ENCODE data around the gene CSK. TPM values are rescaled to one million over a fixed set of nuclear protein-coding genes. Genes with fewer than 3 reads are reported as not detected.

The CSK gene
- total RNA-seq, 1 experiment from 2014 or later: 49.2 TPM

- Mint-ChIP-seq H3K27ac (peak overlapping the region in 2 of 3 experiments; percentile 76 to 86; a peak in 4 of 7 replicates), H3K36me3 (ENCODE audit: insufficient read depth in 1 of 3, low read depth in 3 of 3) (no peaks in the 10 kb centered on the region), H3K27me3 (ENCODE audit: low read depth) (peaks cover 13% of the 10 kb centered on the region), H3K4me1 (peaks cover 17 to 33% of the 10 kb centered on the region in 2 experiments), H3K9me3 (no peaks in the 10 kb centered on the region; a peak in 1 of 5 replicates), H3K4me3 (no peak overlapping the region)
- no peak overlapping the region for H3K23ac ChIP-seq (ENCODE audit: insufficient read length, low read depth, low read length)
- no peak overlapping the region for H3K9ac ChIP-seq (ENCODE audit: extremely low read depth, insufficient read length, low read length)
- H2AK5ac ChIP-seq (ENCODE audit: insufficient read length, low read length): no peak overlapping the region
- H3K4ac ChIP-seq (ENCODE audit: low read depth, low read length): no peak overlapping the region
- peak overlapping the region; percentile 68 for H3K14ac ChIP-seq (ENCODE audit: insufficient read depth, low read length)
- no peak overlapping the region for H2BK5ac ChIP-seq (ENCODE audit: insufficient read length, low read length)
- H3K4me2 ChIP-seq (ENCODE audit: insufficient read depth, insufficient read length, low read length): no peak overlapping the region
- H2BK20ac ChIP-seq (ENCODE audit: low read depth, low read length, poor library complexity, severe bottlenecking): no peak overlapping the region
- H3K56ac ChIP-seq (ENCODE audit: insufficient read length, low read depth, low read length): no peak overlapping the region
- no peak for DNase-seq
- H4K8ac ChIP-seq (replicated peaks; ENCODE audit: insufficient read length, low read depth, low read length): no peak overlapping the region
- H3K27me3 ChIP-seq (ENCODE audit: insufficient read depth, low read length): no peaks in the 10 kb centered on the region
- WGBS (ENCODE audit: extremely low coverage, insufficient read length, low lambda C conversion rate): no CpG with 5 or more reads among the region's 19 CpGs
- H3K9me3 ChIP-seq (ENCODE audit: control insufficient read depth, low read depth, low read length): no peaks in the 10 kb centered on the region
- H2BK12ac ChIP-seq (ENCODE audit: insufficient read length, low read depth, low read length): no peak overlapping the region
- H3K23me2 ChIP-seq (ENCODE audit: insufficient read length, low read depth, low read length, poor library complexity, severe bottlenecking): no peaks in the 10 kb centered on the region
- H3K27ac ChIP-seq (ENCODE audit: insufficient read length, low read depth, low read length): no peak overlapping the region
- H2AFZ ChIP-seq (ENCODE audit: low read length): no peak overlapping the region
- H2BK120ac ChIP-seq (ENCODE audit: low read depth, low read length, poor library complexity, severe bottlenecking): no peak overlapping the region
- H3K79me1 ChIP-seq (ENCODE audit: insufficient read depth, low read depth, low read length, poor library complexity, severe bottlenecking): no peaks in the 10 kb centered on the region
- no peaks in the 10 kb centered on the region for H3K79me2 ChIP-seq (ENCODE audit: insufficient read depth, low read length)
- no peak for TF ChIP-seq CTCF (conservative IDR thresholded peaks at IDR 0.05)
- H3K18ac ChIP-seq (ENCODE audit: insufficient read length, low read depth, low read length): no peak overlapping the region
- no peaks in the 10 kb centered on the region for H4K20me1 ChIP-seq (ENCODE audit: control insufficient read depth, insufficient read depth, insufficient read length)
- H3T11ph ChIP-seq (ENCODE audit: low read length): no peak overlapping the region
- no peak overlapping the region for H4K5ac ChIP-seq (ENCODE audit: insufficient read length, low read depth, low read length)
- no peak overlapping the region for H2BK15ac ChIP-seq (ENCODE audit: low read depth, low read length)
- no peaks in the 10 kb centered on the region for H3K4me1 ChIP-seq (ENCODE audit: insufficient read depth, low read length)
- no peak overlapping the region for H4K91ac ChIP-seq (ENCODE audit: insufficient read length, low read depth, low read length)
Observed at GRCh38 chr15:74816624-74817369, 34.9 kb downstream of the CSK start.

Data from H9 (cell line).